GM12878 (cell line): ENCODE measurements around the gene IRS1. TPM values are rescaled to one million over a fixed set of nuclear protein-coding genes. Genes with fewer than 3 reads are reported as not detected.

Experiments used
- CHD1 ChIP-seq: IDR thresholded peaks from 2 replicates; pipeline ENCODE4 v1.6.1; 2012; ENCODE audit warnings: low read depth, low read length, improper control_type of control experiment
- ESRRA ChIP-seq: IDR thresholded peaks from 2 replicates; pipeline ENCODE4 v1.6.1; 2012; ENCODE audit warnings: mild to moderate bottlenecking, low read length, improper control_type of control experiment
- HDAC2 ChIP-seq: fragments of 200-600 bp; sonication (generic); IDR thresholded peaks from 2 replicates; pipeline ENCODE4 v1.6.1; 2017
- HSF1 ChIP-seq: fragments of 150-350 bp; IDR thresholded peaks from 2 replicates; pipeline ENCODE4 v1.6.1; 2014; ENCODE audit warnings: mild to moderate bottlenecking, low read depth, low read length
- REST ChIP-seq: IDR thresholded peaks from 2 replicates; pipeline ENCODE4 v1.6.1; 2012; ENCODE audit warnings: mild to moderate bottlenecking, low read depth, low read length
- TAF1 ChIP-seq: IDR thresholded peaks from 2 replicates; pipeline ENCODE4 v1.6.1; 2011; ENCODE audit warnings: mild to moderate bottlenecking, low read depth, low read length, borderline replicate concordance
- polyA plus RNA-seq, 11 experiments: library from polyadenylated mRNA; depleted of rRNA in 4 of 11; unstranded in 6 of 11; stranded (reverse) in 5 of 11; fragments of >200 nt; fragmentation: Nextera tagmentation in 4 of 11; fragmentation: Illumina TruSeq in 1 of 11; extraction: Ambion mirVana in 4 of 11; extraction: Trizol in 1 of 11; gene quantifications; 1 replicate in 1 of 11; 2 replicates in 10 of 11; pipeline versions ENCODE4 v1.2.1 to v1.2.3, GENCODE V29; 2011 to 2016; ENCODE audit warnings: inconsistent platforms in 2 of 11, missing spikeins in 2 of 11, low read depth in 1 of 11
- total RNA-seq, 4 experiments: library from RNA; depleted of rRNA in 3 of 4; stranded (reverse); fragments of >200 nt in 3 of 4; fragmentation: Illumina TruSeq in 1 of 4; extraction: Trizol in 1 of 4; gene quantifications; 2 replicates each; pipeline versions ENCODE4 v1.2.1 to v1.2.3, GENCODE V29; 2013 to 2021
- TF ChIP-seq, protein P1 (sequence below): IDR thresholded peaks from 2 replicates; pipeline ENCODE4 v1.6.1; 2011; ENCODE audit warnings: borderline replicate concordance, low read depth, mild to moderate bottlenecking, moderate library complexity, mixed read lengths, low read length; ENCODE audit not compliant: insufficient read depth; ENCODE audit errors: extremely low read length

The IRS1 gene
- total and polyA plus RNA-seq, 10 of the 15 experiments (the other 5 are each of a cell fraction or from before 2014, with no cell fraction given), result 0.03 to 1.7 (median 0.34) TPM

DNA sequence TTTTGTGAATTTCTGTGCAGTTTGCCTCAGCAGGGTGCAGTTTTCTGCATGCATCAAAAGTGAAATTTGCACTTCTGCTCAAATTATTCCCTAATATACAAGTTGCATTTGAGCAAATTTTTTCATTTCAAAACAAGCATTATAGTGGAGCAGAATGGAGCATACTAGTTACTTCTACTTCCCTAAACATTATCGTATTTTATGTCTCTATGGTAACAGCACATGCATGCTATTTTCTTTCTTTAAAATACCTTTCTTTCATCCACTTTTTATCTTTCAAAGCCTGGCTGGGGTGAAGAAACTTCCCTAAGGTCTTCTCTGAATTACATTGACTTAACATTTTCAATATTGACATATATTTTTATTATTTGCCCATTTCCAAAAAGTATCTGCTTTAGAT, 47.5 kb upstream of the IRS1 start (continued):
- no peak for TF ChIP-seq REST
- no peak for TF ChIP-seq HDAC2
- TF ChIP-seq HSF1, result no peak
- TF ChIP-seq, protein P1, sequence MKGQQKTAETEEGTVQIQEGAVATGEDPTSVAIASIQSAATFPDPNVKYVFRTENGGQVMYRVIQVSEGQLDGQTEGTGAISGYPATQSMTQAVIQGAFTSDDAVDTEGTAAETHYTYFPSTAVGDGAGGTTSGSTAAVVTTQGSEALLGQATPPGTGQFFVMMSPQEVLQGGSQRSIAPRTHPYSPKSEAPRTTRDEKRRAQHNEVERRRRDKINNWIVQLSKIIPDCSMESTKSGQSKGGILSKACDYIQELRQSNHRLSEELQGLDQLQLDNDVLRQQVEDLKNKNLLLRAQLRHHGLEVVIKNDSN, result no peak
- TF ChIP-seq TAF1, result no peak
- no peak for TF ChIP-seq CHD1
- no peak for TF ChIP-seq ESRRA
